Kidney epithelial cell (primary cell): ENCODE measurements around the gene VPS18. TPM values are rescaled to one million over a fixed set of nuclear protein-coding genes. Genes with fewer than 3 reads are reported as not detected.

ENCODE experiments used
- DNase-seq: peaks from one replicate; pipeline ENCODE4 v3.0.0-alpha.2; 2010; ENCODE audit warnings: low read depth
- H3K27me3 ChIP-seq: 2 replicates; pipeline ENCODE4 v1.6.0; 2011; ENCODE audit warnings: low read length; ENCODE audit not compliant: control insufficient read depth, insufficient read depth
- H3K36me3 ChIP-seq: 2 replicates; pipeline ENCODE4 v1.5.1; 2011; ENCODE audit warnings: low read length; ENCODE audit not compliant: control insufficient read depth, insufficient read depth
- H3K4me3 ChIP-seq: 2 replicates; pipeline ENCODE4 v1.5.1; 2011; ENCODE audit warnings: low read depth, mild to moderate bottlenecking, control low read depth, low read length
- total RNA-seq: library from RNA; depleted of rRNA; stranded (reverse); fragments of >200 nt; gene quantifications from 2 replicates; pipeline ENCODE4 v1.2.3, GENCODE V29; 2015
- TF ChIP-seq, protein P1 (sequence below): IDR thresholded peaks from 2 replicates; pipeline ENCODE4 v1.5.1; 2011; ENCODE audit warnings: mild to moderate bottlenecking, moderate library complexity, low read length, control low read depth, inconsistent platforms; ENCODE audit not compliant: insufficient read depth, poor library complexity, severe bottlenecking

Gene VPS18
- total RNA-seq, 1 donor from 2014 or later: 66.0 TPM

DNA sequence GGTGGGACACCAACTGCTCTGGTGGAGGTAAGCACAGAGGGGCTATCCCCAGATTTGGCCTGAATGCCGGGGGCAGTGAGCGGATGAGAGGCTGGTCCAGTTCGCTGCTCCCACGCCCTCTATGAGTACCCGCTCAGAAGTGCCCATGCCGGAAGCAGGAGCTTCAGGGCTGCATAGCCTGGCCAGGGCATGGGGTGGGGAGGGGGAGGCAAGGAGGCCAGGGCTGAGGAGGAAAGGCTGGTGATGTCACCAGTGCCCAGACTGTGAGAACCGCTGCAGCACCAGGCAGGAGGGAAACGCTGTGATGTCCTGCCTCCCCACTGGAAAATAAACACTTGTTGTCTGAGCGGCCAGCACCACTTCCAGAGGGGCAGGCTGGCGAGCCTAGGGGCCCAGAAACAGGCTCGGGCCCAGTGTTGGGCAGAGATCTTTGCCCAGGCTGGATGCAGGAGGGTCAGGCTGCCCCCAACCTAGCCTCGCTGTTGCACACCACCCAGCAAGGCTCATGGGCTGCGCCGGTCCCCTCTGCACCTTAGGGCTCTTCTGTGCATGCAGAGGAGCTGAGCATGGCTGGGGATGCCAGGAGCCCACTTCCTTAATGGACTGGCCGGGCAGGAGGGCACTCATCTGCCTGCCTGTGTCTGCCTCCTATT, 24.0 kb downstream of the VPS18 start:
- TF ChIP-seq, protein P1, sequence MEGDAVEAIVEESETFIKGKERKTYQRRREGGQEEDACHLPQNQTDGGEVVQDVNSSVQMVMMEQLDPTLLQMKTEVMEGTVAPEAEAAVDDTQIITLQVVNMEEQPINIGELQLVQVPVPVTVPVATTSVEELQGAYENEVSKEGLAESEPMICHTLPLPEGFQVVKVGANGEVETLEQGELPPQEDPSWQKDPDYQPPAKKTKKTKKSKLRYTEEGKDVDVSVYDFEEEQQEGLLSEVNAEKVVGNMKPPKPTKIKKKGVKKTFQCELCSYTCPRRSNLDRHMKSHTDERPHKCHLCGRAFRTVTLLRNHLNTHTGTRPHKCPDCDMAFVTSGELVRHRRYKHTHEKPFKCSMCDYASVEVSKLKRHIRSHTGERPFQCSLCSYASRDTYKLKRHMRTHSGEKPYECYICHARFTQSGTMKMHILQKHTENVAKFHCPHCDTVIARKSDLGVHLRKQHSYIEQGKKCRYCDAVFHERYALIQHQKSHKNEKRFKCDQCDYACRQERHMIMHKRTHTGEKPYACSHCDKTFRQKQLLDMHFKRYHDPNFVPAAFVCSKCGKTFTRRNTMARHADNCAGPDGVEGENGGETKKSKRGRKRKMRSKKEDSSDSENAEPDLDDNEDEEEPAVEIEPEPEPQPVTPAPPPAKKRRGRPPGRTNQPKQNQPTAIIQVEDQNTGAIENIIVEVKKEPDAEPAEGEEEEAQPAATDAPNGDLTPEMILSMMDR: no peak
- Histone ChIP-seq H3K36me3 (no peaks in the 10 kb centered on the region), H3K4me3 (no peak overlapping the region), H3K27me3 (peaks cover 8% of the 10 kb centered on the region)
- no peak for DNase-seq

DNA sequence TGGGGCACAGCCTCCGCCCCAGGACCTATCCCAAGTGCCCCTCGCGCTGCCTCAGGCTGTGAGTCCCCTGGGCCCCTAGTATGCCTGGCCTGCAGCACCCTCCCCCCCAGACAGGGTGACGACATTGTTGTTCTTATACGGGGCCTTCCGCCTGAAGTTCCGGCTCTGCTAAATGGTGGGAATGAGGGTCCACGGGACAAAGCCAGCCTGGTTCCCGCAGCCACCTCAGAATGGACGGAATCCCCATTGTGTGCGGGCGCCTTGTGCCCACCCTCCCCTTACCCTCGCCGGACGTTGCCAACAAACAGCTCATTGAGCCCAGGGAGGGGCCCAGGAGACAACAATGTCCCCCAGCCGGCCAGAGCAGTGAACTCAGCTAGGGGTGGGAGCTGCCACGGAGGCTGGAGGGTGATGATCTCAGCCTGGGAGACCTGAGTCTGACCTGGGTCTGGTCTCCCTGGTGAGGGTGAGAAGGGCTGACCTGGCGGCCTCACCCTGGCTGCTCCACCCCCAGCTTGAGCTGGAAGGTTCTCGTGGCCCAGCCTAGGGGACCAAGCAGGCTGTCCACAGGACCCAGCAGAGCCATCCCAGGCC, 24.6 kb downstream of the VPS18 start:
- no peak overlapping the region for H3K4me3 ChIP-seq
- H3K27me3 ChIP-seq: peaks cover 14% of the 10 kb centered on the region
- TF ChIP-seq, protein P1: no peak
- no peak for DNase-seq
- H3K36me3 ChIP-seq: no peaks in the 10 kb centered on the region

DNA sequence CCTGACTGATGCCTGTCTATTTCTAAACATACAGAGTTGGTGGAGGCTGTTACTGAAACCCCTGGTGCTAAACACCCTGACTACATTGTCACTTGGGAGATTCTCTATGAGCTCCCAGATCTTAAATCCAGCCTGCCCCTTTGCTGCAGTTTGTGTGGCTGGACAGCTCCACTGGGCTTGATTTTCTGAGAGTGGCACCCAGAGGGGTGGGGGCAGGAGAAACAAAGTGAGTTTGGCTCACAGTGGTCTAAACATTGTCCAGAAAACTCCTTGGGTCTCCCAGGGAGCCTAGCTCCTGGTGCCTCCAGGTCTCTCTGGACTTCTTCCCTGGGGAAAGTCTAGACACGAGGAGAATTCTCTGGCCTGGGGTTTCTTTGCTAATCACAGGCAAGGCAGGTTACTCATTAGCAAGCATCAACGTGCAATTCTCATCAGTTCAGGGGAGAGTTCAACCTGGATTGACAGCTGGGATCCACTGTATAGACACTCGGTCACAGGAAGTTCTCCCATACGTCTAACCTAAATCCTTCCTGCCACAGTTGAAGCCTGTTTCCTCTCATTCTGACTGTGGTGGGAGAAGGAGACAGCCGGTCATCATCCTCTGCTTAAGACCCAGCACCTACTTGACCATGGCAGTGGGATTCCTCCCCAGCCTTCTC, 27.8 kb downstream of the VPS18 start:
- DNase-seq: no peak
- H3K4me3 ChIP-seq: no peak overlapping the region

DNA sequence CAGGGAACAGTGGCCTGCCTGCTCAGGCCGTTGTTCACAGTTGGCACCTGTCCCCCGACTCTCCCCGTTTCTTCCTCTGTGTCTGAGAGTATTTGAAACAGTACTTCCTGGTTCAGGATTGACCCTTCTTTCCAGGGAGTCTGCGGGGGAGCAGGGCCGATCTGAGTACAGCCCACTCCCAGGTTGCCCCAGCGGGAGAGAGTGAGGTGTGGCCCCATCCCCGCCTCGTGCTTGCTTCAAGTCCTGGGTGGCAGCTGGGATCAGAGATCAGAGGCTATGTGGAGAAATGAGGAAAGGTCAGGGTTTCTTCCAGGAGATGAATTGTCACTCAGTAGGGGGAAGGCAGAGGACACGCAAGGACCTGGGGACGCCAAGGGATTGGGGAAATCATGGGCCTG, 28.4 kb downstream of the VPS18 start:
- TF ChIP-seq, protein P1: no peak
- no peak overlapping the region for H3K4me3 ChIP-seq
- H3K36me3 ChIP-seq: no peaks in the 10 kb centered on the region
- no peak for DNase-seq
- H3K27me3 ChIP-seq: peaks cover 46% of the 10 kb centered on the region

More for the DNA sequence above, 27.8 kb downstream of the VPS18 start:
- H3K36me3 ChIP-seq: no peaks in the 10 kb centered on the region
- TF ChIP-seq, protein P1: no peak
- H3K27me3 ChIP-seq: peaks cover 41% of the 10 kb centered on the region

DNA sequence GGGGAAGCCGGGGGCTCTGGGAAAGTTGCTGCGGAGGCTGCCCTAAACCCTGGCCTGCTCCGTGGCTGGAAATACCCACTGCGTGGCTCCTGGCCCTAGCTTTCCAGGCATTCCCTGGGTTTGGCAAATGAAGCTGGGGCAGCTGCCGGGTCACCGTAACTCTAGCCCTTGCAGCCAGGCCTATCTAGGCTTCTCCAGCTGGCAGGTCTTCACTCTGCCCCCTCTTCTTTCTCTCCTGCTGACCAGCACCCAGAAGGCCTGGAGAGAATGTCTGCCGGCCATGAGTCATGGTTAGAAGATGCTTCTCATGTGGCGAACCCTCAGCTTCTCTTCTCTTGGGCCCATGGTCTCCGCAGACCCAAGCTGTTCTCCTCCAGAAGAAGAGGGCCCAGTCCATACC, 29.3 kb downstream of the VPS18 start:
- H3K27me3 ChIP-seq: peaks cover 53% of the 10 kb centered on the region

More for the DNA sequence above, 29.3 kb downstream of the VPS18 start:
- no peak overlapping the region for H3K4me3 ChIP-seq
- no peaks in the 10 kb centered on the region for H3K36me3 ChIP-seq
- DNase-seq: no peak
- TF ChIP-seq, protein P1: no peak
